Fibroblast of mammary gland (primary cell): ENCODE measurements around the gene ZNRF3.

ENCODE experiments used
- DNase-seq: peaks from one replicate; pipeline ENCODE4 v3.0.0-alpha.2; 2010; ENCODE audit warnings: low read depth
- H3K4me3 ChIP-seq: 2 replicates; pipeline ENCODE4 v1.5.1; 2011; ENCODE audit warnings: low read depth, mild to moderate bottlenecking, low read length, moderate library complexity; ENCODE audit not compliant: control insufficient read depth
- TF ChIP-seq, protein P1 (sequence below): conservative IDR thresholded peaks from 2 replicates; pipeline ENCODE4 v1.5.1; 2011; ENCODE audit warnings: low read depth, low read length, inconsistent platforms; ENCODE audit not compliant: control insufficient read depth, insufficient read depth

The ZNRF3 gene

DNA sequence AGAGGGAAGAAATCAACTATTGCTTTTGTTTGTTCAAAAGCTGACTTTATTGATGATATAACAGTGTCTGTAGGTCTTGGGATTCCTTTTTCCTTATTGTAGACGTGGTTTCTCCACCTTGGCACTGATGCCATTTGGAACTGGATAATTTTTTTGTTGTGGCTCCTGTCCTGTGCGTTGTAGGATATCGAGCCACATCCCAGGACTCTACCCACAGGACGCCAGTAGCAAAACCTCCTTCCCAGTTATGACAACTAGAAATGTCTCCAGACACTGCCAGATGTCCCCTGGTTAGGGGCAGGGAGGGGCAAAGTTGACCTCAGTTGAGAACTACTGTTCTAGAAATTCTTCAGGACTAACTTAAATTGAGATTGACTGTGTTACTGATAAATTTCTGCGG lies 45.8 kb downstream of the ZNRF3 start:
- no peak overlapping the region for H3K4me3 ChIP-seq
- DNase-seq: no peak
- TF ChIP-seq, protein P1, sequence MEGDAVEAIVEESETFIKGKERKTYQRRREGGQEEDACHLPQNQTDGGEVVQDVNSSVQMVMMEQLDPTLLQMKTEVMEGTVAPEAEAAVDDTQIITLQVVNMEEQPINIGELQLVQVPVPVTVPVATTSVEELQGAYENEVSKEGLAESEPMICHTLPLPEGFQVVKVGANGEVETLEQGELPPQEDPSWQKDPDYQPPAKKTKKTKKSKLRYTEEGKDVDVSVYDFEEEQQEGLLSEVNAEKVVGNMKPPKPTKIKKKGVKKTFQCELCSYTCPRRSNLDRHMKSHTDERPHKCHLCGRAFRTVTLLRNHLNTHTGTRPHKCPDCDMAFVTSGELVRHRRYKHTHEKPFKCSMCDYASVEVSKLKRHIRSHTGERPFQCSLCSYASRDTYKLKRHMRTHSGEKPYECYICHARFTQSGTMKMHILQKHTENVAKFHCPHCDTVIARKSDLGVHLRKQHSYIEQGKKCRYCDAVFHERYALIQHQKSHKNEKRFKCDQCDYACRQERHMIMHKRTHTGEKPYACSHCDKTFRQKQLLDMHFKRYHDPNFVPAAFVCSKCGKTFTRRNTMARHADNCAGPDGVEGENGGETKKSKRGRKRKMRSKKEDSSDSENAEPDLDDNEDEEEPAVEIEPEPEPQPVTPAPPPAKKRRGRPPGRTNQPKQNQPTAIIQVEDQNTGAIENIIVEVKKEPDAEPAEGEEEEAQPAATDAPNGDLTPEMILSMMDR: no peak

DNA sequence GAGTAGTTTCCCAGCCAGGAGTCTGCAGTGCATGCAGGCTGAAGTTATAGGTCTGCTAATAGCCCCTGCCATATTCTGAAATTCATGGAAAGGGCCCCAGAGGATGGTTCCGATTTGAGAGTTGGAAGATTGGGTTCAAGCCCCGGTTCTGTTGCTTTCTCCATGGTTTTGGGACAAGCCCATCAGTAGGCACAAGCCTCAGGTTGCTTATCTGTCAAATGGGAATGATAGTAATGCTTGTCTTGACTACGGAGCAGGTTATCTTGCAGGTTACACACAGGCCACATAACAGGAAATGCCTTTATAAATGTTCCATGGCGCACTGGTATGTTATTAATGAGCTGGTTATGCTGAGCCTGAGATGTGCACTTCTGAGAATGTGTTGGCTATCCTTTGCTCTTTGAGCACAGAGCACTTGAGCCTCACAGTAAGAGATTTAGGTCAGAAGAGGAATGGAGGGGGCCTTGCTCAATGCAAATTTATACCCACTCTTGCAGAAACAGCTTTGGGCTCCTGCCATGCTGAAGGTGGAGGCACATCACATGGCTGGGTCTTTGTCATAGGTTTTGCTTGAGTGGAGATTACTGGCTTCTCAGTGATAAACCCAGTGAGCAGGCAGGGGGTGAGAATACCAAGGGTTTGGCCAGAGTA lies 47.1 kb downstream of the ZNRF3 start:
- no peak overlapping the region for H3K4me3 ChIP-seq
- TF ChIP-seq, protein P1: no peak
- no peak for DNase-seq

DNA sequence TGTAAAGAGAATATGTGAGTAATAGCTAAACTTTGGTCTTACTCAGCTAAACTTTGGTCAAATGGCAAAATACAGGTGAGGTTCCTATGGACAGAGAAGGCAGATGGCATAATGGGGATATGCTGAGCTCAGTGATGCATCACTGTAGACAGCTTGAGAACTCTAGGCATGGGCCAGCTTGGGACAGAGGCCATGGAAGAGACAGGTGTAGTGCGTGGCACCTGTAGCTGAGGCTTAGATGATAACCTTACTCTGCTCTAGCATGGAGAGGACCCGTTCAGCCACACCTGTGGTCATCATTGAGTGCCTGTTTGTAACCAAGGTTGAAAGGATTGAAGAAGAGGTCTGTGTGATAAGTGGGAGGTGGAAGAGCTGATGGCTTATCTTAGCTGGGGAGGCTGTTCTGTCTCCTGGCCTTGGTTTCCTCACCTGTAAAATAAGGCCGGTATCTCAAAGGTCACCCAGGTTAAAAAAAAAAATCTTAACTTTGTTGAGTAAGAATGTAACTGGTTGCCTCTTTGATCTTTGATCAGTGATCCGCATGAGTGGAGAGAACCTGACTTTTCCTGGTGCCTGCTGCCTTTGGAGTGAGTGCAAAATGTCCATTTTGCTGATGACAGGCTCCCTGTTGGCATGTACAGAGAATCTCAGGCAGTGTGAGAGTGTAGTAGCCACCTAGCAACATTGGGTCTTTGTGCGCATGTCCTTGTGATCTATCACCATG lies 48.6 kb downstream of the ZNRF3 start:
- H3K4me3 ChIP-seq: no peak overlapping the region
- DNase-seq: no peak
- TF ChIP-seq, protein P1: no peak

DNA sequence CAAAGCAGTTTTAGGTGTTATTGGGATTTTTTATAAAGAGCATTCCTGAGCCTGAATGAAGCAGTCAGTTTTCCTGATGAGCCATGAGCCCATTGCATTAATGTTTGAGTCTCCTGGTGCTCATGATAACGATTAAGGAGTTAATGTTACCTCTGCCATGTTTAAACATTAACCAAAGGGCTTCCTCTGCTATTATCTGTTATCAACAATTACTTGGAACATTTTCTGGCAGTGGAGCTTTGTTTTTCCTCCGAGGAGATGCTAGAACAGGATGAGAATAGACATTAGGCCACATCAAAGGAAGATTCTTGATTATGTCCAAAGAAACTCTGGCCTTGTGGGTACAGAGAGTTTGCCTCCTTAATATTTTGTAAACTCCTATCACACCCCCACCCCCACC lies 49.9 kb downstream of the ZNRF3 start:
- H3K4me3 ChIP-seq: no peak overlapping the region
- DNase-seq: no peak
- TF ChIP-seq, protein P1: no peak

DNA sequence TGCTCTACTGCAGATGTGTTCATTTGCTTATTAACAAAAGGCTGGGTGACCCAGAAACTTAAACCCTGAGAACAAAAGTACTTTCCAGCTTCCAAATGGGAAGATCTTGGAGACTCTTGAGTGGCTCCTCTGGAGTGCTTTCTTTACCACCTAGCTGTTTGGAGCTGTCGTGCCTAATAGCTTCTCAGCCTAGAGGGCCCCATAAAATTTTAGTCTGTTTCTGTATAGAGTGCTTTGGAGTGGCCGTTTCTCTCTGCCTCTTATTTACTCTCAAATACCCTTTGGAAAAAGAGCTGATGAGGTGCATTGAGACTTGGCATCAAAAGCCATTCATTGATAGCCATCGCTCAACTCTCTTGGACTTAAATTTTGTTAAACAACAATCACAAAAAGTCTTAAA lies 50.7 kb downstream of the ZNRF3 start:
- no peak for DNase-seq
- TF ChIP-seq, protein P1: no peak
- no peak overlapping the region for H3K4me3 ChIP-seq

DNA sequence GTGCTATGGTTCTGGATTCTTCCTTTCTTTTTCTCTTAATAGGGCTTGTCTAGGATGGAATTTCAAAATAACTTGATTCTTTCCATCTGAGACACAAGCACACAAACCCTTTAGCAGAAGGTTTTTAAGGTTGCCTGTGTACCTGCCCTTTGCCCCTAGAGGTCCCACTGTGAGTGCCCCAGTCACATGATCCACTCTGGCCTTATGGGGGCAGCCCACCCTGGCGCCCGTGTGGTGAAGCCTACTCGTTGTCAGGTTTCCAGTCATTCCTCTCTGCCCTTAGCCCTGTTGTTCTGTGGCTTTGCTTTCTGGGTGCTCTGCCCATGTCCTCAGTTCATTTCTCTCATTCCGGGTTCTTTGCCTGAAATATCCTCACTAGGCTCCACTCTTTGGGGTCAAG lies 51.8 kb downstream of the ZNRF3 start:
- no peak for DNase-seq
- H3K4me3 ChIP-seq: no peak overlapping the region
- TF ChIP-seq, protein P1: no peak
